GM12891 (cell line): ENCODE measurements around the gene XRCC6.

Experiments used
- POLR2AphosphoS5 ChIP-seq: IDR thresholded peaks from 2 replicates; pipeline ENCODE4 v1.6.1; 2011; ENCODE audit warnings: low read depth, low read length, control low read depth
- TAF1 ChIP-seq: IDR thresholded peaks from 2 replicates; pipeline ENCODE4 v1.6.1; 2011; ENCODE audit warnings: low read depth, low read length, control low read depth

DNA sequence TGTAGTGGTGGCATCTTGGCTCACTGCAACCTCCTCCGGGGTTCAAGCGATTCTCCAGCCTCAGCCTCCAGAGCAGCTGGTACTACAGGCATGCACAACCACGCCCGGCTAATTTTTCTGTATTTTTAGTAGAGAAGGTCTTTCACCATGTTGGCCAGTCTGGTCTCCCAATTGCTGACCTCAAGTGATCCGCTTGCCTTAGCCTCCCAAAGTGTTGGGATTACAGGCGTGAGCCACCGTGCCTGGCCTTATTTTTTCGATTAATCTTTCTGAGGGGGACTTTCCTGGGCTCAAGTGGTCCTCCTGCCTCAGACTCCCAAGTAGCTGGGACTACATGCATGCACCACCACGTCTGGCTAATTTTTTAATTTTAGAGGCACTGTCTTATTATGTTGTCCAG, 62.0 kb downstream of the XRCC6 start:
- no peak for TF ChIP-seq POLR2AphosphoS5
- no peak for TF ChIP-seq TAF1
